Measurements from ENCODE around the gene CERS6.

The CERS6 gene

GRCh38 chr2:168538133-168538532, 82.1 kb downstream of the CERS6 start:
- no peak for DNase-seq

- DNase-seq: no peak
These were observed 82.5 kb downstream of the CERS6 start for GRCh38 chr2:168538534-168538933.

GRCh38 chr2:168539945-168540344, 83.9 kb downstream of the CERS6 start:
- no peak for DNase-seq

GRCh38 chr2:168541858-168542257, 85.8 kb downstream of the CERS6 start:
- no peak for DNase-seq

GRCh38 chr2:168543037-168543436, 87.0 kb downstream of the CERS6 start:
- no peak for DNase-seq

GRCh38 chr2:168543935-168544334, 87.9 kb downstream of the CERS6 start:
- DNase-seq: no peak

- peak; percentile 37 for DNase-seq
These were observed 89.5 kb downstream of the CERS6 start for GRCh38 chr2:168545439-168546082.

GRCh38 chr2:168550670-168551069, 94.6 kb downstream of the CERS6 start:
- DNase-seq: no peak

- DNase-seq: no peak
These were observed 96.4 kb downstream of the CERS6 start for GRCh38 chr2:168552450-168552856.

- no peak for DNase-seq
These were observed 99.2 kb downstream of the CERS6 start for GRCh38 chr2:168555283-168555682.

- DNase-seq: no peak
These were observed 103.1 kb downstream of the CERS6 start for GRCh38 chr2:168559187-168559586.

GRCh38 chr2:168560817-168561499, 104.9 kb downstream of the CERS6 start:
- DNase-seq: no peak

GRCh38 chr2:168561991-168562390, 105.9 kb downstream of the CERS6 start:
- DNase-seq: no peak

- no peak for DNase-seq
These were observed 106.9 kb downstream of the CERS6 start for GRCh38 chr2:168562971-168563370.

- DNase-seq: no peak
These were observed 108.6 kb downstream of the CERS6 start for GRCh38 chr2:168564641-168565040.

- no peak for DNase-seq
These were observed 109.0 kb downstream of the CERS6 start for GRCh38 chr2:168565112-168565511.

GRCh38 chr2:168565512-168565911, 109.4 kb downstream of the CERS6 start:
- no peak for DNase-seq

GRCh38 chr2:168566974-168567665, 111.0 kb downstream of the CERS6 start:
- DNase-seq: no peak

- DNase-seq: no peak
These were observed 111.8 kb downstream of the CERS6 start for GRCh38 chr2:168567836-168568235.

GRCh38 chr2:168568476-168569267, 112.6 kb downstream of the CERS6 start:
- DNase-seq: no peak

- DNase-seq: no peak
These were observed 115.0 kb downstream of the CERS6 start for GRCh38 chr2:168571061-168571460.

GRCh38 chr2:168573128-168573903, 117.2 kb downstream of the CERS6 start:
- no peak for DNase-seq
